Colonic mucosa (tissue), 4 donors: ENCODE measurements around the gene SNCG. TPM values are rescaled to one million over a fixed set of nuclear protein-coding genes. Genes with fewer than 3 reads are reported as not detected.
A peak's percentile ranks its signal among the peaks of the same experiment; 100 is the strongest.

ENCODE experiments used
- DNase-seq: peaks from one replicate; pipeline ENCODE4 v3.0.0-alpha.2; 2020
- H3K27ac ChIP-seq: fragments of 200-600 bp; one replicate; pipeline ENCODE4 v1.8.0; 2021
- H3K27me3 ChIP-seq: fragments of 200-600 bp; one replicate; pipeline ENCODE4 v1.8.0; 2021
- H3K36me3 ChIP-seq: fragments of 200-600 bp; one replicate; pipeline ENCODE4 v1.8.0; 2021
- H3K4me1 ChIP-seq: fragments of 200-600 bp; one replicate; pipeline ENCODE4 v1.8.0; 2021; ENCODE audit warnings: mild to moderate bottlenecking
- H3K4me3 ChIP-seq: fragments of 200-600 bp; one replicate; pipeline ENCODE4 v1.8.0; 2021
- H3K9ac ChIP-seq, 2 donors: one replicate each; pipeline ENCODE4 v1.7.0; 2013; ENCODE audit warnings: control low read depth in 2 of 2, low read depth in 2 of 2, low read length in 2 of 2
- H3K9me3 ChIP-seq: fragments of 200-600 bp; one replicate; pipeline ENCODE4 v1.8.0; 2021
- CTCF ChIP-seq: fragments of 200-600 bp; IDR thresholded peaks from one replicate; pipeline ENCODE4 v1.8.0; 2022; ENCODE audit warnings: antibody characterized with exemption, mild to moderate bottlenecking
- intact Hi-C: fragments of 100-400 bp; cut with DNase I; formaldehyde crosslinking; loops from one replicate; pipeline ENCODE4 v1.14.1; 2022
- total RNA-seq, 2 donors: library from RNA; stranded (reverse); fragmentation: NEBNext Ultra II Directional in 1 of 2; extraction: Animal tissue kit (Norgen Biotek cat#: 25700) in 1 of 2; gene quantifications; one replicate each; pipeline ENCODE4 v1.2.1, GENCODE V29; 2021
- donor health status: healthy.
- donor health status: DM: no; HTN: no; CAD: no.
- donor health status: DM: no; HTN: no; CAD: no.

SNCG gene
- total RNA-seq, 2 donors from 2014 or later: 2.6 to 6.6 TPM

- H3K9ac ChIP-seq: no peak overlapping the region
- H3K4me1 ChIP-seq: no peaks in the 10 kb centered on the region
Observed at GRCh38 chr10:86953747-86954680, 4.4 kb upstream of the SNCG start.

GRCh38 chr10:86954681-86955500 lies 3.5 kb upstream of the SNCG start:
- DNase-seq: no peak
- peak overlapping the region; percentile 44 for H3K27ac ChIP-seq
- no peak overlapping the region for H3K4me3 ChIP-seq
- no peaks in the 10 kb centered on the region for H3K4me1 ChIP-seq
- H3K9me3 ChIP-seq: no peaks in the 10 kb centered on the region
- H3K36me3 ChIP-seq: no peaks in the 10 kb centered on the region
- peak overlapping the region; percentile 18 to 40 for H3K9ac ChIP-seq
- intact Hi-C loops: loop anchor here (5.0 kb wide), 1 partner anchor 263 kb away; no protein-coding TSS in a partner anchor
- no peaks in the 10 kb centered on the region for H3K27me3 ChIP-seq
- no peak for TF ChIP-seq CTCF

More at GRCh38 chr10:86953747-86954680, 4.4 kb upstream of the SNCG start:
- TF ChIP-seq CTCF: no peak
- intact Hi-C loops: no loop called here
- Histone ChIP-seq H3K4me3 (no peak overlapping the region), H3K27ac (no peak overlapping the region), H3K9me3 (no peaks in the 10 kb centered on the region), H3K27me3 (no peaks in the 10 kb centered on the region), H3K36me3 (no peaks in the 10 kb centered on the region)
- DNase-seq: no peak

GRCh38 chr10:86955501-86956194 lies 2.8 kb upstream of the SNCG start:
- H3K27me3 ChIP-seq: no peaks in the 10 kb centered on the region
- H3K4me1 ChIP-seq: no peaks in the 10 kb centered on the region
- no peaks in the 10 kb centered on the region for H3K9me3 ChIP-seq
- DNase-seq: no peak
- no peak for TF ChIP-seq CTCF
- H3K4me3 ChIP-seq: no peak overlapping the region
- H3K27ac ChIP-seq: no peak overlapping the region
- H3K9ac ChIP-seq: peak overlapping the region in 1 of 2 donors; percentile 18
- no peaks in the 10 kb centered on the region for H3K36me3 ChIP-seq
- intact Hi-C loops: loop anchor here (5.0 kb wide), 1 partner anchor 263 kb away; no protein-coding TSS in a partner anchor

- DNase-seq: no peak
- no peak overlapping the region for H3K27ac ChIP-seq
Observed at GRCh38 chr10:86956195-86956847, 2.1 kb upstream of the SNCG start.

More at GRCh38 chr10:86956195-86956847, 2.1 kb upstream of the SNCG start:
- no peak overlapping the region for H3K4me3 ChIP-seq
- intact Hi-C loops: loop anchor here (5.0 kb wide), 1 partner anchor 264 kb away; no protein-coding TSS in a partner anchor
- no peak for TF ChIP-seq CTCF
- H3K9ac ChIP-seq: peak overlapping the region in 1 of 2 donors; percentile 2
- no peaks in the 10 kb centered on the region for H3K27me3 ChIP-seq
- H3K4me1 ChIP-seq: no peaks in the 10 kb centered on the region
- no peaks in the 10 kb centered on the region for H3K36me3 ChIP-seq
- H3K9me3 ChIP-seq: no peaks in the 10 kb centered on the region
